ENCODE measurements around the gene RCOR1.

- no peak for TF ChIP-seq CTCF (conservative IDR thresholded peaks at IDR 0.05 in 1 of 2, IDR thresholded peaks at IDR 0.05 in 1 of 2; ENCODE audit: extremely low read depth in 1 of 2, insufficient read depth in 1 of 2, low read depth in 1 of 2, low read length in 2 of 2)
- no peak for TF ChIP-seq EZH2 (IDR thresholded peaks at IDR 0.05; ENCODE audit: borderline replicate concordance, low read length)
These were observed 33.3 kb downstream of the RCOR1 start for GRCh38 chr14:102625564-102626296.
